HG03342 (cell line): ENCODE results near the gene NOC4L.
"Not testable (repeated sequence)": the region's sequence is repeated elsewhere in the genome, so short reads cannot be mapped to it uniquely, and the experiment has no call there.

Experiments
- ATAC-seq: cut with Tn5 transposase; IDR thresholded peaks from one replicate; pipeline ENCODE4 v1.9.1; 2021; ENCODE audit warnings: mild to moderate bottlenecking, moderate library complexity; ENCODE audit not compliant: unreplicated experiment

NOC4L gene

DNA sequence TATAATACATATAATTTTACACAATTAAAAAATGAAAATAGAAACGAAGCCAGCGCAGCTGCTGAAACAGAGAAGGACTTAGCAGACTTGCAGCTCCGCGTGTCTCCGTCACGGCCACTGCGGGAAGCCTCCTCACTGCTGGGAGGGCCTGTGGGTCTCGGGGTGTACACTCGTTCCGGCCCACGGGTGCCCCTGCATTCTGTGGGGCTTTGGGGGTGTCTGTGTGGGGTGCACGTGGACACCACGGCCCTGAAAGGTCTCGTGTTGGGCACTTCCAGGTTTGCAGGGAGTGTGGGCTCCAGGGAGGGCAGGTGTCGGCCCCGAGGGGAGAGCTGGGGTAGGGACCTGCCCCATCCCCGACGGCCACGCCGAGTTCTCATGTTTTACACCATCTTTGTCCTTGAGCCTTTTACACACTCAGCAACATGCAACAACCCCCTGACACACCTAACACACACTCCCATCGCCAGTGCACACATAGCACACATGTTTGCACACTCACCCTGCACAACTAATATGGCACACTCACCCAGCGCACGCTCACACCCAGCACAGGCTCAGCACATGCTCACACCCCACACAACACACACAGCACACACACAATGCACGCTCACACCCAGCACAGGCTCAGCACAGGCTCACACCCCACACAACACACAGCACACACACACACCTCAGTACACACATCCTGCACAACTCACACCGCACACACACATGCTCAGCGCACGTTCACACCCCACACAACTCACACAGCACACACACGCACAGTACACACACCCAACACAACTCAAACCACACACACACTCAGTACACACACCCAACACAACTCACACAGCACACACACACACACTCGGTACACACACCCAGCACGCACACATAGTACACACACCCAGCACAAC, 36.6 kb downstream of the NOC4L start:
- no peak for ATAC-seq

DNA sequence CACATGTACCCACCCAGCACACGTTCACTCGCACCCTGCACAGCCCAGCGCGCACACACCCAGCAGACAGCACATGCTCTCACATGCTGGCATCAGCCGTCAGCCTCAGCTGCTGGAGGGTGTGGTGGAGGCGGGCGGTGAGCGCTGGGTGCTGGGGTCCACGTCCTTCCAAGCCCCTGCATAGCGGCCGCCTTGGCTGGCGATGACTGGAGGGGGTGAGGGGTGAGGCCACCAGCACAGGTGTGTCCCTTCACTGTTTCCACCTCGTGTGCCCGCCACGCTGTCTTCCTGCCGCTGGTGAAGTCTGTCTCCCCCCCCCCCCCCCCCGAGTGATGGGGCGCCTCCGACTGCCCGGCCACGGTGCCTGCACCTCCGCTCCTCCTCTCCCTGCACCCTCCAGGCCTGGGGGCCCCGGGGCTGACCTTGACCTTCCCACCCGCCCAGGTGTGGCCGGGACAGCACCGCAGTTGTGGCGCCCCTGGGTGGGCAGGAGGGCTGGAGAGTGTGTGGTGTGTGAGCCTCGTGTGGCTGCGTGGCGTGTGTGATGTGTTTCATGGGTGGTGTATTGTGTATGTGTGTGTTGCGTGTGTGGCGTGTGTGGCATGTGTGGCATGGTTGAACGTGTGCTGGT, 37.4 kb downstream of the NOC4L start:
- ATAC-seq: no peak

DNA sequence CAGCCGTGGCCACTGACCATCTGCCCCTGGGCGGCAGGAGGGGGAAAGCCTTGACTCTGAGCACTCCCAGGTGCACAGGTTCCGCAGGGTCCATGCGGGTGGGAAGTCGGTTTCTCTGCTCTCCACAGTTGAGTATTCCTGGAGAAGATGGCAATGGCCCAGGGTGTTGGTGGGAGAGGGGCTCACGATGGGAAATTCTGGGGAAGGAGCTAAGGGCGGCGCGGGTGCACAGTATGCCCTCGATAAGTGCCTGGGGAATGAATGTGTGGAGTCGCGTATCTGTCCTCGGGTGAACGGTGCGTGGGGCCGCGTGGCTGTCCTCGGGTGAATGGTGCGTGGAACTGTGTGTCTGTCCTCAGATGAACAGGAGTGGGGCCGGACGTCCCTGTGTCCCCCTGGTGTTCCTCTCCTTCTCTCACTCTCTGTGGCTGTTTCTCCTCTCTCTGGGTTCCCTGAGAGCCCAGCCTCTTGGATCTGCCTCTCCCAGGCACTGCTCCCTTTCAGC, 38.0 kb downstream of the NOC4L start:
- ATAC-seq: no peak

DNA sequence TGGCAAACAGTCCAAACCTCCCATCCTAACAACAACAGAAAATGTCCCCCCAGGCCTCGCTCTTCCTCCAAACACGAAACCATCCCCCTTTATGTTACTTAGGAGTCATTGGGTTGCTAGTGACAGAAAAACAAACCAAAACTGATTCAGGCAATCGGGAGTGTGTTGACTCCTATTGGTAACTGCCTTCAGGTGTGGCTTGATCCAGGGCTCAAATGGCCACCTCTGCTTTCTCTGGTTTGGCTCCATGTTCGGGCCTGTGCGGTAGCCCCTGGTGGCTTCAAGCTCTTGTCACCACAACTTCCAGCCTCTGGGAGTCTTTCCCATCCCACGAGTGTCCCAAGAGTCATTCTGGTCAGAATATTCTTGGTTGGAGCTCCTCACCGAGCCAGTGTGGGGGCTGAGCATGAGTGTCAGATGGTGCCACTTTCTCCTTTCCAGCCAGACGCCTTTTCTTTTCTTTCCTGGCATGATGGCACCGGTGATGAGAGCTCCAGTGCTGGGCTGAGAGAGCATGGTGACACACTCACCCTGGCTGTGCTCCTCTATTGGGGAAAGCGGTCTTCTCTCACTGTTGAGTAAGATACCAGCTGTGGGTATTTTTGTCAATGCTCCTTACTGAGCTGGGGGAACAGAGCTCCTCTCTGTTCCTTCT, 38.6 kb downstream of the NOC4L start:
- ATAC-seq: no peak

DNA sequence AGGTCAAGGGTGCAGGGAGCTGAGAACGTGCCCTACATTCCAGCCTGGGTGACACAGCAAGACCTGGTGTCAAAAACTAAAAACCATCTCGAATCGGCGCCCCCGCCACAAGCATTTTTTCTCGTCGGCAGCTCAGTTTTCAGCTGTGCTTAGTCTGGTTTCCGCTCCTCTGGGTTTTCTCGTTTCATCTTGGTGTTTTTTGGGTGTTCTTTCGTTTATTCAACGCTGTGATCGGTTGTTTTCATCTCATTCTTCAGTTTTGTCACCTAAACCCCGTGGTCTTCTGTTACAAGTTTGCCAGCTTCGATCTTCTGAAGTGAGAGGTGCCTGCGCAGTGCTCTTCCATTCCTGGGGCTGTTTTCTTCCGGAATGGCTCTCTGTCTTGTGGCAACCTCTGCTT, 41.4 kb downstream of the NOC4L start:
- no peak for ATAC-seq

DNA sequence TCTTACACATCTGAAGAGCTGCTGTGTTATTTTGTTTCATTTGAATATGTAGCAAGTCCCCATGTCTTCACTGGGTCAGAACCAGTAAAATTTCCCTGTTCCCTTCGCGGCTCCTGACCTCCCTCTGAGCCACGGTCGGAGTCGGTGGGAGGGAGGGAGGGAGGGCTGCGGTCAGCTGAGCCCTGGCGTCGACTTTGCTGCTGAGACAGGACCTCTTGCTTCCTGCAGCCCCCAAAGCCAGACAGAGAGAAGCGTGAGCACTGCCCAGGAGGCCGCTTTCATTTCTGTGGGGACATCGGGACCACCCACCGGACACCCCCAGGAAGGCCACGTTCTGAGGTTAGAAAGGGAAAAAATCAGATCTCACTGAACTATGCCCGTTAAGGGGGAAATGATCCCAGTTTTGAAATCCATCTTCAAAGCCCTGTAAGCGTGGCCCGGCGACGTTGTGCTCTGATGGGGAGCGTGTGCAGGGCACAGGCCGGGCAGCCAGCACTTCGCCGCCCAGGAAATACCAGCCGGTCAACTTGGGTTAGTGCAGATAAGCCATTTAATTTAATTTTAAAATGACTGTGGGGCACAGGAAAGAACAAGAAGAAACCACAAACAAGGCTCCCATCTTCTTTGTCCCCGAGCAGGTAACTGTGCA, 42.1 kb downstream of the NOC4L start:
- ATAC-seq: no peak

DNA sequence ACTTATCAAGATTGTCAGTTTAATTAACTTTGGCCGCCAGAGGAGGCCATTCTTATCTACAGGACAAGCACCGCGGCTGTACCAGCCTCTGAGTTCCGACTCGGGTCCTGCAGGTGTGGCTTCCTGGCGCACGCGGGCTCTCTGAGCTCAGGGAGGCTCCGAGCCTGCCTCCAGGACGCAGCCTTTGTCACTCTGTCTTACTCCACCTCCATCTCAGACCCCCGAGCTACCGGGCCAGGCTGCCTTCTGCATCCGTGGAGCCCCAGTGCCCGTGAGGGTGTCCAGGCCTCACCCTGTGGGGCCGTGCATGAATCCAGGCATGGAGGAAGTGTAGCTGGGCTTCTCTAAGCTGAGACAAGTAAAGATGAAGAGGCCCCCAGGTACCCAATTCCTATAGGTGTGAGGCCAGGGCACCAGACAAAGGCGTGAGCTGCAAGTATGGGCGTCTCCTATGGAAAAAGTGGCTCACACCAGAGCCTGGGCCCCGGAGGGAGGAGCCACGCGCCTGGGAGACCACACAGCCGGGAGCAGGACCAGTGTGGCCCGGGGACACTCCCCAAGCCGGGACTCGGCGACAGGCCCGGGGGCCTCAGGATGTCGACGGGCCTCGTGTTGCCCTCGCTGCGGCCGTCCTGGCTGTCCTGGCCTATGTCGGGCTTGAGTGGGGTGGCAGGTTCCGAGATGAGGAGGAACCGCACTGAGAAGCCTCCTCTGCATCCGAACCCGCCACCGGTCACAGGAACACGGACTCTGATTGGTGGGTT, 42.8 kb downstream of the NOC4L start:
- no peak for ATAC-seq

DNA sequence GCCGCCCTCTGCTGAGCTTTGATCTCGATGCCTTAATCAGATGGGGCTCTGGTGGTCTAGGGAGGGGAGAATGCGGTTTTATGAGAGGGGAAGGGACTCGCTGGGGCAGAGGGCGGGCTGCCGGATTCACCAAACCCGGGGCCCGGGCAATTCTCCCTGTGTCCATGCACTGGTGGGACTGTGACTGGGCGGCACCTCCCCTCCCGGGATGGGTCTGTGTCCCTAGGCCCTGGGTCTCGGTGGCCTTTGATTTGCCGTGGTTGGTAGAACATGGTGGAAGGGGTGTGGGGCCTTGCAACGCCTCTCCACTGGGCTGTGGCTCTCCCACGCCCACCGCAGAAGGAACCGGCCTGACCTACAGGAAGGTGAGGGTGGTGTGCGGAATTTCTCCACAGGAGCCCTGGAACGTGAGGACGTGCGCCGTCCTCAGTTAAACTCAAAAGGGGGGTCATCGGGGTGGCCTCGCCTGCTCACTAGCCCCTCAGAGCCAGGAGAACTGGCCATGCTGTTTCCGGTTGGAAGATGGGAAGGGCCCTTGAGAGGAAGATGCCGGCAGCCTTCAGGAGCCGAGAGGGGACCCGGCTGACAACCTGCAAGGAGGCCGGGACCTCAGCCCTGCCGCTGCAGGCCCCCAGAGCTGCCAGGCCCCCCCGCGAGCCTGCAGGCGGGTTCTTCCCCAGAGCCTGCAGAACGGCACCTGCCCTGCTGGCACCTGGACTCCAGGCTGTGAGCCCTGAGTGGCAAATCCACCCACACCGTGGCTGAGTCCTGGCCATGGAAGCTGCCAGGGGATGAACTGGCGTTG, 43.6 kb downstream of the NOC4L start:
- no peak for ATAC-seq

DNA sequence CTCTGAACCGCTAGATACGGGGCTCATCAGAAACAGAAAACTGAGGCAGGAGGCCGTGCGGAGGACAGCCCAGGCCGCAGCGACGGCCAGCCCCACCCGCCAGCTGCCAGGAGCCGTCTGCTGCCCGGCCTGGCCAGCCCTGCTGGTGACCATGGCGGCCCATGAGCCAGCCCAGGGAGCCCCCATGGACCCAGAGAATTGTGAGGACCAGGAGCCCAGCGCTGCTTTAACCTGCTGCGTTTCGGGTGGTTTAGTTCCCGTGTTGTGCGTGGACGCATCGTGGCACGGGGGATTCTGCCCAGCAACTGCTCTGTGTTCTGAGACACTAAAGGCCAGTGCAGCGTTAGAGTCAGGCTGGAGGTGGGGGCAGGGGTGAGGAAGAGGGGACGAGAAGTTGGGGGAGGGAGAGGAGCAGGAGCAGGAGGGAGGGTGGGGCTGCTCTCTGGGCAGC, 44.2 kb downstream of the NOC4L start:
- ATAC-seq: no peak

DNA sequence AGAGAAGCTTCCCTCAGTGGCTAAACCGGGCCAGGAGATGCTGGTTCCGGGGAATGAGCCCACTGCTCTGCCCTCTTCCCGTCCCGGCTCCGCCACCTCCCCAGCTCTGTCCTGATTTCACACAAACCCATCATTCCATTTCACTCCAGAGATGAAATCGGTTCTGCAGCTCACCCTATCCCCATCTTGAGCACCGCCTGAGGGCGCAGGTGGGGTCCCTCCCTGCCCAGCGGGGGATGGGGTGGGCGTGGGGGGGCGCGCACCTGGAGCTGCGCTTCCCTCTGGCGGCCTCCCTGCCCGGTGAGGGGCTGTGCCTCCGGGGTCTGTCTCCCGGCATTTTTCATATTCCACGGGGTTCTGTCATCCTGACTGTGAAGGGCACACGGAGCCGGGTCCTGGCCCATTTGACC, 44.7 kb downstream of the NOC4L start:
- no peak for ATAC-seq

DNA sequence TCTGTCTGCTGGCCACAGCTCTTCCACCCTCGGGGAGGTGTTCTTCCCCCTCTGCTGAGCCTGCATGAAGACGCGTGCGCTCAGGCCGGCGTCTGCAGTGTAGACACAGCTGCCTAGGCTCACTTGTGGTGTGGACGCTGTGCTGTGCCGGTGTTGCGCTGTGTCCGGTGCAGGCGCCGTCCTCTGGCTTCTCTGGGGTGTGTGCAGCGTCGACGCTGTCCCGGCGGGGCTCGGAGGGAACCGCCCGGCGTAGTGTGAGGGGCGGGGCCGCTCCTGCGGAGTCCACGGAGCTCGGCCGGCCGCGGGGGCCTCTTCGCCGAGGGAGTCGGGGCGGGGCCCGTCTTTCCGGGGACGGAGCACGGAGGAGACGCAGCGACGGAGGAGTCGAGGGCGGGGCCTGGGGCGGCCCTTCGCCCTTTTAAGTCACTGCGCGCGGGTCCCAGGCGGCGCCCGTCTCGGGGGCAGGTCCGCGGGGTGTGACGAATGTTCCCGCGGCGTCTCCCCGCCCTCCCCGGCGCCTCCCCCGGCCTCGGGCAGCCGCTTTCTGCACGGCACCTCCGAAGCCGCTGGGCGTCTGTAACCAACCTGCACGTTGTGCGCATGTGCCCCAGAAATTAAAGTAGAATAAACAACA, 45.2 kb downstream of the NOC4L start:
- ATAC-seq: peak; percentile 93

DNA sequence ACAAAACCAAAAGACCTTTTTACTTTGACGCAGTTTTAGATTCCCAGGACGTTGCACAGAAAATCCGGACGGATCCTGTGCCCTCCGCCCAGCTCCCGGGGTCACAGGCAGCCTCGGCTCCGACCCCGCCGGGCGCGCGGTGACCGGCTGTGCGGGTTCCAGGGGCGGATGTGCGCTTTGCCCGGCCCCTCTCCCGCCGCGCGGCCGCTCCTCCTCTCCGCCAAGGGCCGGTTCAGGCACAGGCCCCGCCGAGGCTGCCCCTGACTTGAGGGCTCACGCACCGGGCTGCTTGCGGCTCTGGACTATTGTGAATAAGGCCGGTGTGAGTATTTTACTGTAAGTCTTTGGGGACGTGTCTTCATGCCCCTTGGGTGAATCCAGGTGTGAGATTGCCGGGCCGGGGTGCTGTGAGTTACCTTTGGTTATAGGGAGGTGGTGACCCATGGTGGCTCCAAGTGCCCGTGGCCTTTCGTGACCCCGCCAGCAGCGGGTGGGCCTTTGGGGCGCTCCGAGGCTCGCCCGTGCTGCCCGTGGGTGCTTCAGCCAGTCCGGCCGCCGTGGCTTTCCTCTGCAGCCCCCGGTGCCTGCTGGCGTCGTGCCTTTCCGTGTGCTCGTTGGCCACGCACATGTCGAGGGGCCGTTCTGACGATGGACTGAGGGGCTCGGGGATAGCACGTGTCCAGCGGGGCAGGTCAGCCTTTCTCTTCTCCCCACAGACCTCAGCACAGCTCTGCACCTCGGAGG, 45.9 kb downstream of the NOC4L start:
- peak; percentile 25 for ATAC-seq

DNA sequence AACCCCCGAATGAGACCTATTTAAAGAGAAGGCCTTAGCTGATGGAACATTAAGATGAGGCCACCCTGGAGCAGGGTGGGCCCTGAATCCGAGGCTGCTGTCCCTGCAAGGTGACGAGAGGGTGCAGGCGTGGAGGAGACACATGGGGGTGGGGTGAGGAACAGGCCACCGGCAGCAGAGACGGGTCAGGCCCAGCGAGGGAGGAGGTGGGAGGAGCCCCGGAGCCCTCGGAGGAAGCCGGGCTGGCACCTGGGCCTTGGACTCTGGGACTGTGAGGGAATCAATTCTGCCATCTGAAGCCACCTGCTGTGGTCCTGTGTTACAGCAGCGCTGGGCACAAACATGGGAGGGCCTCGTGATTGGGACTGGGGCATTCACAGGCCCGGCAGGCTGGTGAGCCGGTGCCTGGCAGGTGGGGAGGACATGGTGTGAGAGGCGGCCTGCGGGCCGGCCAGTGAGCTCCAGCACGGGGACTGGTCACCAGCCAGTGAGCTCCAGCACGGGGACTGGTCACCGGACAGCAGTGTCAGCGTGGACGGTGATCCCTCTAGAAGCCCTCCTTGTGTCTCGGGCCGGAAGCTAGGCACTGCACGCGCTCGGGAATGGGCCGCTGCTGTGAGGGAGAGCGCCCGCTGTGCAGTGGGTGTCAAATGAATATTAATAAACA, 46.7 kb downstream of the NOC4L start:
- ATAC-seq: no peak

DNA sequence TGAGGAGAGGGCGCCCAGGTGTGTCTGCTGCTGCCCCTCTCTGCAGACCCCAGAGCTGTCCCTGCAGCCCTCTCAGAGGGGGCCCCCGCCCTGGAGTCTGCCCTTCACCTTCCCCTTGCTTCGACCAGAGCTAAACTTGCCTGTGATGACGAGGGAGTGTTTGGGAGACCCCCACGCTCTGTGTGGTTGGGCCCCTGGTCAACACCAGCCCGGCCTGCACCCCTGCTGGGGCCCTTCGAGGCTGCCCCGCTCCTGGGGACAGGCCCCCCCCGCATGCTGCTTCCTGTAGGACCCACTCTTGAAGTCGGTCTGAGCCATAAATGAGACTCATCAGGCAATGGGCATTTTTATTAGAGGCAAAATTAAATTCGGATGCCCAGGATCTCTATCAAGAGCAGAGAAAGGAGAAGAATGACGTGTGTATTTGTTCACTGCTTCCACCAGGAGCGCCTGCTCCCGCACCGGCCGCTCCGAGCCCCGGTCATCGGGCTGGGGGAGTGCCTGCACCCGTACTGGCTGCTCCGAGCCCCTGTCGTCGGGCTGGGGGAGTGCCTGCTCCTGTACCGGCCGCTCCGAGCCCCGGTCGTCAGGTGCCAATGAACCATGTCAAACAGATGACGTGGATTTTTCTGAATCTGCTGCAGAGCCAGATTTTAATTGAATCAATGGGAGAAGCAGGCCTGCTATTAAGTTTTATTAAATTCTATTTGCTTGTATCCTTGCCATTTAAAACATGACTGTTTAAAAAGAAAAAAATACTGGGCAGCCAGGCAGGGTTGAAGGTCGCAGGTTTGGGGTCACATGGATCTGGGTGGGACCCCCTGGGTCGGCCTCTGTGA, 47.7 kb downstream of the NOC4L start:
- ATAC-seq: no peak

DNA sequence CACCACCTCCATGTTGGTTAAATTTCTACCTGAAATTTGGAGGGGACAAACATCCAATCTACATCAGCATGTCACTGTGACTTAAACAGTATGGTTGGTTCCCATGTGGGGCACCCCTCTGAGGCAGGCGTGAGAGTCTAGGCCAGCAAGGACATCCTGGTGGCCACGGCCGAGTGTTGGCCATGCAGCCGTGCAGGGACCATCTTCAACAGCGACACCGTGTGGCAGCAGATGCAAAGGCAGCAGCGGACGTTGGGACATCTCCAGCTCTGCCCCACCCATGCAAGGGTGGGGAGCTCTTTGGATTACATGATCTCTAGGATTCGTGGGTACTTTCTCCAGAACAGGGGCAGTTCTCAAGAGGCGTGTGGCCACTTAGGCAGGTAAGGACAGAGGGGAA, 49.8 kb downstream of the NOC4L start:
- no peak for ATAC-seq

DNA sequence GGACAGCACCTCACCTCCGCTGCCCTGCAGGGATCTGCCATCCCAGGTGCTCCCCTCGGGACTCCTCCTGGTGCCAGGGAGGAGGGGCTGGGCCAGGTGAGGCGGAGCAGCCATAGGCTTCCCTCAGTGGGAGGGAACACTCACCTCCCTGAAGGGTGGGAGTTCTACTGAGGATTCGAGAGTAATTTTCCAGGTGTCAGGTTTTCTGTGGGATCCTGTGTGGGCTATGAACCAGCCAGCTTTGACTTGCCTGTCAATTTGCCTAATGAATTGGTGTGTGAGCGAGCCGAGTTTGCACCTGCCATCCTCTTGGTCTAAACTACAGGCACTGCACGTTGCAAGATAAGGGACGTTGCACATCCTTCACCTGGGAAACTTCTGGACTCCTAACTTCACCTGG, 50.3 kb downstream of the NOC4L start:
- no peak for ATAC-seq

DNA sequence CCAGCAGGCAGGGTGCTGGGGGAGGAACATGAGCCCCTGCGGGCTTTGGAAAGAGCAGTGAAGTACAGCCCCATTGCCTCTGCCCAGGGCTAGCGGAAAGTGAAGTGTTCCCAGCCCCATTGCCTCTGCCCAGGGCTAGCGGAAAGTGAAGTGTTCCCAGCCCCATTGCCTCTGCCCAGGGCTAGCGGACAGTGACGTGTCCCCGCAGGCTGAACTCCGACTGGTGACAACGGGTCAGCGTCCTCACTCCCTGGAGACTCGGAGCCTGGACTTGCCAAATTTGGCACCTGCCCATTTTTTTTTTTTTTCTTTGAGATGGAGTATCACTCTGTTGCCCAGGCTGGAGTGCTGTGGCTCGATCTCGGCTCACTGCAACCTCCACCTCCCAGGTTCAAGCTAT, 51.0 kb downstream of the NOC4L start:
- ATAC-seq: not testable (repeated sequence)
